ENCODE results near the gene YOD1. TPM values are rescaled to one million over a fixed set of nuclear protein-coding genes. Genes with fewer than 3 reads are reported as not detected.

The YOD1 gene
- total and polyA plus RNA-seq, 2 of the 13 experiments (the other 11 are each of a cell fraction or from before 2014, with no cell fraction given): 3.4 to 9.1 TPM

- no peak for TF ChIP-seq ZNF44 (CRISPR knock-in tag; IDR thresholded peaks at IDR 0.05)
- peak; percentile 96 for TF ChIP-seq ZNF362 (CRISPR knock-in tag; IDR thresholded peaks at IDR 0.05; ENCODE audit: borderline replicate concordance)
- TF ChIP-seq ATF3 (CRISPR knock-in tag; IDR thresholded peaks at IDR 0.05): no peak; the same call in 1 of the 2 replicates
- TF ChIP-seq RNF219 (CRISPR knock-in tag; IDR thresholded peaks at IDR 0.05): no peak
- TF ChIP-seq PLRG1 (conservative IDR thresholded peaks at IDR 0.05): no peak
- no peak for TF ChIP-seq PRPF4 (IDR thresholded peaks at IDR 0.05; ENCODE audit: low read depth, low read length, poor library complexity, severe bottlenecking)
- no peak for TF ChIP-seq ZNF367 (CRISPR knock-in tag; IDR thresholded peaks at IDR 0.05; ENCODE audit: borderline replicate concordance)
- TF ChIP-seq ZNF557 (CRISPR knock-in tag; IDR thresholded peaks at IDR 0.05): peak; percentile 24; the same call in 1 of the 2 replicates
- 0 out of 2 replicates have a peak, but pooled peaks have one; percentile 15 for TF ChIP-seq ZBTB26 (CRISPR knock-in tag; IDR thresholded peaks at IDR 0.05; ENCODE audit: borderline replicate concordance)
- TF ChIP-seq KDM5A (IDR thresholded peaks at IDR 0.05; ENCODE audit: borderline replicate concordance, low read length): no peak
- no peak for TF ChIP-seq ZBTB39 (CRISPR knock-in tag; IDR thresholded peaks at IDR 0.05)
- TF ChIP-seq ZNF784 (CRISPR knock-in tag; IDR thresholded peaks at IDR 0.05; ENCODE audit: borderline replicate concordance): peak; percentile 50; the same call in 1 of the 2 replicates
- TF ChIP-seq SIN3A (IDR thresholded peaks at IDR 0.05; ENCODE audit: borderline replicate concordance, low read depth, low read length): peak; percentile 90
- peak; percentile 39 for TF ChIP-seq PTBP1 (IDR thresholded peaks at IDR 0.05; ENCODE audit: low read depth, low read length, poor library complexity, severe bottlenecking)
- peak; percentile 25; the same call in 1 of the 2 replicates for TF ChIP-seq ZNF563 (CRISPR knock-in tag; IDR thresholded peaks at IDR 0.05)
- no peak for TF ChIP-seq SIX4 (CRISPR knock-in tag; IDR thresholded peaks at IDR 0.05)
- TF ChIP-seq FOXC1 (CRISPR knock-in tag; IDR thresholded peaks at IDR 0.05; ENCODE audit: borderline replicate concordance): peak; percentile 81
- TF ChIP-seq HOXA3 (CRISPR knock-in tag; IDR thresholded peaks at IDR 0.05): peak; percentile 66
Observed at GRCh38 chr1:207052911-207053769, 2.1 kb upstream of the YOD1 start, which contains the start of gene PFKFB2 (continued).
